HFF-Myc (cell line): ENCODE results near the gene CEP192.
A peak's percentile ranks its signal among the peaks of the same experiment; 100 is the strongest.
"Not testable (repeated sequence)": the region's sequence is repeated elsewhere in the genome, so short reads cannot be mapped to it uniquely, and the experiment has no call there.

Source experiments
- DNase-seq: peaks from one replicate; pipeline ENCODE4 v3.0.0-alpha.2; 2011; ENCODE audit warnings: low read depth; ENCODE audit errors: extremely low read depth
- H3K4me3 ChIP-seq: replicated peaks from 2 replicates; pipeline ENCODE4 v1.5.1; 2011; ENCODE audit warnings: low read depth, mild to moderate bottlenecking, control low read depth, low read length
- TF ChIP-seq, protein P1 (sequence below): IDR thresholded peaks from 2 replicates; pipeline ENCODE4 v1.5.1; 2012; ENCODE audit warnings: mild to moderate bottlenecking, low read depth, low read length, control low read depth; ENCODE audit errors: missing control alignments

The CEP192 gene

GRCh38 chr18:12991821-12992179 is 638 bp downstream of the CEP192 start:
- peak overlapping the region; percentile 77 for H3K4me3 ChIP-seq
- no peak for DNase-seq
- TF ChIP-seq, protein P1, sequence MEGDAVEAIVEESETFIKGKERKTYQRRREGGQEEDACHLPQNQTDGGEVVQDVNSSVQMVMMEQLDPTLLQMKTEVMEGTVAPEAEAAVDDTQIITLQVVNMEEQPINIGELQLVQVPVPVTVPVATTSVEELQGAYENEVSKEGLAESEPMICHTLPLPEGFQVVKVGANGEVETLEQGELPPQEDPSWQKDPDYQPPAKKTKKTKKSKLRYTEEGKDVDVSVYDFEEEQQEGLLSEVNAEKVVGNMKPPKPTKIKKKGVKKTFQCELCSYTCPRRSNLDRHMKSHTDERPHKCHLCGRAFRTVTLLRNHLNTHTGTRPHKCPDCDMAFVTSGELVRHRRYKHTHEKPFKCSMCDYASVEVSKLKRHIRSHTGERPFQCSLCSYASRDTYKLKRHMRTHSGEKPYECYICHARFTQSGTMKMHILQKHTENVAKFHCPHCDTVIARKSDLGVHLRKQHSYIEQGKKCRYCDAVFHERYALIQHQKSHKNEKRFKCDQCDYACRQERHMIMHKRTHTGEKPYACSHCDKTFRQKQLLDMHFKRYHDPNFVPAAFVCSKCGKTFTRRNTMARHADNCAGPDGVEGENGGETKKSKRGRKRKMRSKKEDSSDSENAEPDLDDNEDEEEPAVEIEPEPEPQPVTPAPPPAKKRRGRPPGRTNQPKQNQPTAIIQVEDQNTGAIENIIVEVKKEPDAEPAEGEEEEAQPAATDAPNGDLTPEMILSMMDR: no peak

- no peak overlapping the region for H3K4me3 ChIP-seq
Measured at GRCh38 chr18:12993439-12993838, 2.3 kb downstream of the CEP192 start.

DNA sequence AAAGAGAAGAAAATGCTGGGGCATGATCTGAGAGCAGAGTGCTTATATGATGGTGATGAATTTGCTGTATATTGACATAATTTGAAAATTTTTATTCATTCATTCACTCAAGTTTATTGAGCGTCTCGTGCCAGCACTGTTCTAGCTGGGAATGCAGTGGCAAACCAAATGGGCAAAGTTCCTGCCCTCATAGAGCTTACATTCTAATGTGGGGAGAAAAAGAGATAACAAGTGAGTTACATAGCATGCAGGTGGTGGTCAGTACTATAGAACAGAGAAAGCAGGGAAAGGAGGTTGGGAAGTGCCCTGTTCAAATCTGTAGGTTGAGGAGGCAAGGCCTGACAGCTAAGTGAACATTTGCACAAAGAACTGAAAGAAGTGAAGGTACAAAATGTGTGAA is 4.3 kb downstream of the CEP192 start:
- TF ChIP-seq, protein P1: no peak
- no peak for DNase-seq
- no peak overlapping the region for H3K4me3 ChIP-seq

More at GRCh38 chr18:12993439-12993838, 2.3 kb downstream of the CEP192 start:
- TF ChIP-seq, protein P1: no peak
- no peak for DNase-seq

- TF ChIP-seq, protein P1: no peak
- no peak for DNase-seq
- no peak overlapping the region for H3K4me3 ChIP-seq
Measured at GRCh38 chr18:12995952-12996477, 4.9 kb downstream of the CEP192 start.

- DNase-seq: no peak
Measured at GRCh38 chr18:12996661-12997292, 5.6 kb downstream of the CEP192 start.

DNA sequence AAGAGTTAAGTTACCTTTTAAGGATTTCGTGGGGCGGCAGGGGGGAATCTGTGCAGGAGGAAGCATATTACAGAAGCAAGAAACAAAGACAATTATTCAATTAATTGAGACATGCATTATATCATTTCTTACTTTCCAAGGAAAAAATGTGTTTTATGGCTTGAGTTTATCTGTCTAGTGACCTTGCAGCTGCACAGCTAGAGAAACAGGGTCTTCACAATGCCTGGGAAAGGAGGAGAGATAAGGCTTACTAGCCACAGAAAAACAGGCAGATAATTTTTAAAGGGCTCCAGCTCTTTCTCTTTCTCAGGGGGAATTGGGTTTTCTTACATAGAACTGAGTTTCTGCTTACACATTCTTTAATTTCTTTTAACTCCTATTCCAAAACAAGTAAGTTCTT is 6.2 kb downstream of the CEP192 start:
- not testable (repeated sequence) for H3K4me3 ChIP-seq, DNase-seq

More at GRCh38 chr18:12996661-12997292, 5.6 kb downstream of the CEP192 start:
- TF ChIP-seq, protein P1: no peak
- no peak overlapping the region for H3K4me3 ChIP-seq

GRCh38 chr18:12998332-12999060 is 7.3 kb downstream of the CEP192 start:
- TF ChIP-seq, protein P1: no peak
- H3K4me3 ChIP-seq: no peak overlapping the region
- DNase-seq: no peak
